ENCODE measurements around the gene EED. TPM values are rescaled to one million over a fixed set of nuclear protein-coding genes. Genes with fewer than 3 reads are reported as not detected.

EED gene
- total RNA-seq, 6 donors from 2014 or later: 6.7 to 43.1 (median 16.0) TPM

GRCh38 chr11:86214710-86215109, 29.8 kb upstream of the EED start:
- 87 to 90% methylated on average over 1 of the region's 1 CpG for WGBS, 2 donors
- H3K9me3 ChIP-seq: no peaks in the 10 kb centered on the region
- ATAC-seq (ENCODE audit: low FRiP score in 2 of 2): peak; percentile 18 to 44
- H3K4me3 ChIP-seq: no peak overlapping the region
- H3K36me3 ChIP-seq: no peaks in the 10 kb centered on the region
- no peak for DNase-seq
- peaks cover 0 to 10% (median 7%) of the 10 kb centered on the region in 4 donors for H3K4me1 ChIP-seq
- TF ChIP-seq CTCF (IDR thresholded peaks at IDR 0.05) (peak in 1 of 6 experiments; percentile 7), POLR2AphosphoS5 (IDR thresholded peaks at IDR 0.05) (no peak), EP300 (IDR thresholded peaks at IDR 0.05) (no peak), POLR2A (IDR thresholded peaks at IDR 0.05) (no peak)
- no peaks in the 10 kb centered on the region for H3K27me3 ChIP-seq
- no peak overlapping the region for H3K27ac ChIP-seq

- 24 to 28% methylated on average over 14 of the region's 14 CpGs for WGBS, 2 donors
- H3K27ac ChIP-seq: peak overlapping the region in 1 of 4 donors; percentile 3
Observed at GRCh38 chr11:86218125-86219084, 26.1 kb upstream of the EED start.

GRCh38 chr11:86219311-86220193, 25.0 kb upstream of the EED start:
- H3K4me1 ChIP-seq: peaks cover 0 to 14% (median 7%) of the 10 kb centered on the region in 4 donors
- no peak overlapping the region for H3K27ac ChIP-seq
- 83 to 92% methylated on average over 7 of the region's 7 CpGs for WGBS, 2 donors
- no peak overlapping the region for H3K4me3 ChIP-seq
- H3K36me3 ChIP-seq: no peaks in the 10 kb centered on the region
- ATAC-seq (ENCODE audit: low FRiP score in 2 of 2) (no peak), DNase-seq (no peak)
- no peaks in the 10 kb centered on the region for H3K9me3 ChIP-seq
- H3K27me3 ChIP-seq: no peaks in the 10 kb centered on the region
- no peak for TF ChIP-seq CTCF (IDR thresholded peaks at IDR 0.05)
- TF ChIP-seq EP300 (IDR thresholded peaks at IDR 0.05): no peak
- TF ChIP-seq POLR2AphosphoS5 (IDR thresholded peaks at IDR 0.05): no peak
- TF ChIP-seq POLR2A (IDR thresholded peaks at IDR 0.05): no peak

More at GRCh38 chr11:86218125-86219084, 26.1 kb upstream of the EED start:
- ATAC-seq (ENCODE audit: low FRiP score in 2 of 2): peak; percentile 88 to 95
- peaks cover 0 to 14% (median 7%) of the 10 kb centered on the region in 4 donors for H3K4me1 ChIP-seq
- peak overlapping the region in 2 of 4 donors; percentile 25 to 34 for H3K4me3 ChIP-seq
- peak in 1 of 2 donors; percentile 57 for DNase-seq
- H3K27me3 ChIP-seq: no peaks in the 10 kb centered on the region
- TF ChIP-seq EP300 (IDR thresholded peaks at IDR 0.05): no peak
- TF ChIP-seq POLR2AphosphoS5 (IDR thresholded peaks at IDR 0.05): no peak
- TF ChIP-seq CTCF (IDR thresholded peaks at IDR 0.05): peak; percentile 65 to 82 (median 79)
- no peak for TF ChIP-seq POLR2A (IDR thresholded peaks at IDR 0.05)
- H3K36me3 ChIP-seq: no peaks in the 10 kb centered on the region
- H3K9me3 ChIP-seq: no peaks in the 10 kb centered on the region

DNA sequence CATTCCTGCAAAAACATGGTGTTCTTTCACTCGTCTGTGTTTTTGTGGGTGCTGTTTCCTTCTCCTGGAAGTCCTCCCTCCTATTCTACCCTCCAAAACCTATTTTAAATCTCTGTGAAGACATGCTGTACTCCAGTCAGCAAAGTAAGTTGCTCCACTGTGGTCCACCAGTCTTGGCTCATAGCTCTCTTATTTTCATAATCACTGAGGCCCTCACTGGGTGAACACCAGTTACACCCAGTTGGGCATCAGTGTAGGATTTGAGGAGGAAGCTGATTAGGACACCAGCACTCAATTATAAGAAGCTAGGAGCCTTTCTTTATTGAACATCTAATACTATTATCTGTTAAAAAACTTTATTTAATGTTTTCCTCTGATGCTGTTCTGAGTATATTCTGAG, 23.9 kb upstream of the EED start:
- WGBS, 2 donors: 75 to 86% methylated on average over 1 of the region's 1 CpG
- H3K27ac ChIP-seq: no peak overlapping the region
- TF ChIP-seq POLR2AphosphoS5 (IDR thresholded peaks at IDR 0.05): no peak
- no peak for TF ChIP-seq EP300 (IDR thresholded peaks at IDR 0.05)
- TF ChIP-seq CTCF (IDR thresholded peaks at IDR 0.05): no peak
- TF ChIP-seq POLR2A (IDR thresholded peaks at IDR 0.05): no peak
- H3K27me3 ChIP-seq: no peaks in the 10 kb centered on the region
- no peak for DNase-seq
- H3K36me3 ChIP-seq: no peaks in the 10 kb centered on the region
- no peak for ATAC-seq (ENCODE audit: low FRiP score in 2 of 2)
- no peaks in the 10 kb centered on the region for H3K9me3 ChIP-seq
- H3K4me1 ChIP-seq: peaks cover 0 to 14% (median 7%) of the 10 kb centered on the region in 4 donors
- H3K4me3 ChIP-seq: no peak overlapping the region
